ENCODE data around the gene POTEB3. TPM values are rescaled to one million over a fixed set of nuclear protein-coding genes. Genes with fewer than 3 reads are reported as not detected.
"Not testable (repeated sequence)": the region's sequence is repeated elsewhere in the genome, so short reads cannot be mapped to it uniquely, and the experiment has no call there.

The POTEB3 gene
- total RNA-seq, 5 donors from 2014 or later (not counting 1 experiment from before 2014, with no cell fraction given), result not detected

- H3K4me3 Mint-ChIP-seq; H3K36me3 ChIP-seq (ENCODE audit: control insufficient read depth in 2 of 2, extremely low read depth in 1 of 2, insufficient read depth in 1 of 2, low read length in 1 of 2); H3K27ac Mint-ChIP-seq; H3K27me3 Mint-ChIP-seq; POLR2A ChIA-PET; H3K9me3 ChIP-seq; ATAC-seq (replicated peaks in 1 of 4); H3K9me3 Mint-ChIP-seq; H3K4me1 ChIP-seq (ENCODE audit: control insufficient read depth in 1 of 2, extremely low read depth in 1 of 2, insufficient read depth in 2 of 2, low read length in 2 of 2); H3K4me3 ChIP-seq (ENCODE audit: control insufficient read depth in 1 of 2, extremely low read depth in 1 of 2, low read length in 1 of 2); CTCF ChIA-PET; H3K27ac ChIP-seq (ENCODE audit: low read length); H3K4me1 Mint-ChIP-seq; DNase-seq; H3K36me3 Mint-ChIP-seq; H3K27me3 ChIP-seq (replicated peaks in 1 of 2; ENCODE audit: control insufficient read depth in 2 of 2, extremely low read depth in 1 of 2, insufficient read depth in 2 of 2, low read length in 1 of 2): not testable (repeated sequence)
- 57% methylated on average over 1 of the region's 5 CpGs for WGBS (ENCODE audit: insufficient coverage)
Observed at GRCh38 chr15:21398511-21398910, 41.8 kb downstream of the POTEB3 start.

- no CpG with 5 or more reads among the region's 2 CpGs for WGBS (ENCODE audit: insufficient coverage)
- CTCF ChIA-PET; H3K4me3 ChIP-seq (ENCODE audit: control insufficient read depth in 1 of 2, extremely low read depth in 1 of 2, low read length in 1 of 2); H3K4me1 ChIP-seq (ENCODE audit: control insufficient read depth in 1 of 2, extremely low read depth in 1 of 2, insufficient read depth in 2 of 2, low read length in 2 of 2); H3K4me3 Mint-ChIP-seq; H3K9me3 Mint-ChIP-seq; H3K27me3 ChIP-seq (replicated peaks in 1 of 2; ENCODE audit: control insufficient read depth in 2 of 2, extremely low read depth in 1 of 2, insufficient read depth in 2 of 2, low read length in 1 of 2); H3K36me3 Mint-ChIP-seq; ATAC-seq (replicated peaks in 1 of 4); H3K27me3 Mint-ChIP-seq; H3K27ac Mint-ChIP-seq; H3K9me3 ChIP-seq; H3K4me1 Mint-ChIP-seq; H3K27ac ChIP-seq (ENCODE audit: low read length); POLR2A ChIA-PET; DNase-seq; H3K36me3 ChIP-seq (ENCODE audit: control insufficient read depth in 2 of 2, extremely low read depth in 1 of 2, insufficient read depth in 1 of 2, low read length in 1 of 2): not testable (repeated sequence)
Observed at GRCh38 chr15:21397656-21398055, 42.6 kb downstream of the POTEB3 start.

GRCh38 chr15:21397186-21397585, 43.1 kb downstream of the POTEB3 start:
- H3K27ac Mint-ChIP-seq; POLR2A ChIA-PET; CTCF ChIA-PET; H3K4me1 Mint-ChIP-seq; H3K4me3 ChIP-seq (ENCODE audit: control insufficient read depth in 1 of 2, extremely low read depth in 1 of 2, low read length in 1 of 2); H3K4me1 ChIP-seq (ENCODE audit: control insufficient read depth in 1 of 2, extremely low read depth in 1 of 2, insufficient read depth in 2 of 2, low read length in 2 of 2); H3K27me3 ChIP-seq (replicated peaks in 1 of 2; ENCODE audit: control insufficient read depth in 2 of 2, extremely low read depth in 1 of 2, insufficient read depth in 2 of 2, low read length in 1 of 2); H3K4me3 Mint-ChIP-seq; H3K9me3 Mint-ChIP-seq; H3K27ac ChIP-seq (ENCODE audit: low read length); H3K9me3 ChIP-seq; DNase-seq; H3K27me3 Mint-ChIP-seq; H3K36me3 ChIP-seq (ENCODE audit: control insufficient read depth in 2 of 2, extremely low read depth in 1 of 2, insufficient read depth in 1 of 2, low read length in 1 of 2); ATAC-seq (replicated peaks in 1 of 4); H3K36me3 Mint-ChIP-seq: not testable (repeated sequence)
- 80% methylated on average over 1 of the region's 2 CpGs for WGBS (ENCODE audit: insufficient coverage)

GRCh38 chr15:21385961-21386360, 54.3 kb downstream of the POTEB3 start:
- H3K27ac Mint-ChIP-seq; CTCF ChIA-PET; H3K9me3 ChIP-seq; H3K4me1 ChIP-seq (ENCODE audit: control insufficient read depth in 1 of 2, extremely low read depth in 1 of 2, insufficient read depth in 2 of 2, low read length in 2 of 2); ATAC-seq (replicated peaks in 1 of 4); H3K27me3 Mint-ChIP-seq; H3K36me3 Mint-ChIP-seq; H3K4me3 ChIP-seq (ENCODE audit: control insufficient read depth in 1 of 2, extremely low read depth in 1 of 2, low read length in 1 of 2); H3K27ac ChIP-seq (ENCODE audit: low read length); DNase-seq; H3K9me3 Mint-ChIP-seq; H3K36me3 ChIP-seq (ENCODE audit: control insufficient read depth in 2 of 2, extremely low read depth in 1 of 2, insufficient read depth in 1 of 2, low read length in 1 of 2); H3K27me3 ChIP-seq (replicated peaks in 1 of 2; ENCODE audit: control insufficient read depth in 2 of 2, extremely low read depth in 1 of 2, insufficient read depth in 2 of 2, low read length in 1 of 2); H3K4me3 Mint-ChIP-seq; H3K4me1 Mint-ChIP-seq; POLR2A ChIA-PET: not testable (repeated sequence)
- no CpG with 5 or more reads among the region's 25 CpGs for WGBS (ENCODE audit: insufficient coverage)

- H3K27ac Mint-ChIP-seq; H3K27me3 ChIP-seq (replicated peaks in 1 of 2; ENCODE audit: control insufficient read depth in 2 of 2, extremely low read depth in 1 of 2, insufficient read depth in 2 of 2, low read length in 1 of 2); H3K4me1 ChIP-seq (ENCODE audit: control insufficient read depth in 1 of 2, extremely low read depth in 1 of 2, insufficient read depth in 2 of 2, low read length in 2 of 2); H3K27ac ChIP-seq (ENCODE audit: low read length); H3K36me3 ChIP-seq (ENCODE audit: control insufficient read depth in 2 of 2, extremely low read depth in 1 of 2, insufficient read depth in 1 of 2, low read length in 1 of 2); H3K9me3 Mint-ChIP-seq; H3K4me3 ChIP-seq (ENCODE audit: control insufficient read depth in 1 of 2, extremely low read depth in 1 of 2, low read length in 1 of 2); H3K4me3 Mint-ChIP-seq; H3K4me1 Mint-ChIP-seq; H3K27me3 Mint-ChIP-seq; CTCF ChIA-PET; ATAC-seq (replicated peaks in 1 of 4); H3K9me3 ChIP-seq; H3K36me3 Mint-ChIP-seq; DNase-seq; POLR2A ChIA-PET: not testable (repeated sequence)
- no CpG with 5 or more reads among the region's 24 CpGs for WGBS (ENCODE audit: insufficient coverage)
Observed at GRCh38 chr15:21383866-21384485, 56.3 kb downstream of the POTEB3 start.

GRCh38 chr15:21373682-21374081, 66.6 kb downstream of the POTEB3 start:
- H3K27ac Mint-ChIP-seq; H3K4me1 Mint-ChIP-seq; H3K9me3 ChIP-seq; CTCF ChIA-PET; H3K9me3 Mint-ChIP-seq; H3K27me3 ChIP-seq (replicated peaks in 1 of 2; ENCODE audit: control insufficient read depth in 2 of 2, extremely low read depth in 1 of 2, insufficient read depth in 2 of 2, low read length in 1 of 2); H3K4me1 ChIP-seq (ENCODE audit: control insufficient read depth in 1 of 2, extremely low read depth in 1 of 2, insufficient read depth in 2 of 2, low read length in 2 of 2); POLR2A ChIA-PET; H3K36me3 ChIP-seq (ENCODE audit: control insufficient read depth in 2 of 2, extremely low read depth in 1 of 2, insufficient read depth in 1 of 2, low read length in 1 of 2); H3K4me3 Mint-ChIP-seq; DNase-seq; H3K27ac ChIP-seq (ENCODE audit: low read length); H3K36me3 Mint-ChIP-seq; H3K4me3 ChIP-seq (ENCODE audit: control insufficient read depth in 1 of 2, extremely low read depth in 1 of 2, low read length in 1 of 2); H3K27me3 Mint-ChIP-seq; ATAC-seq (replicated peaks in 1 of 4): not testable (repeated sequence)
- WGBS (ENCODE audit: insufficient coverage), result no CpG with 5 or more reads among the region's 18 CpGs

GRCh38 chr15:21369177-21369576, 71.1 kb downstream of the POTEB3 start:
- H3K36me3 ChIP-seq (ENCODE audit: control insufficient read depth in 2 of 2, extremely low read depth in 1 of 2, insufficient read depth in 1 of 2, low read length in 1 of 2); H3K4me3 Mint-ChIP-seq; H3K9me3 ChIP-seq; H3K4me1 ChIP-seq (ENCODE audit: control insufficient read depth in 1 of 2, extremely low read depth in 1 of 2, insufficient read depth in 2 of 2, low read length in 2 of 2); DNase-seq; H3K9me3 Mint-ChIP-seq; H3K4me1 Mint-ChIP-seq; H3K36me3 Mint-ChIP-seq; CTCF ChIA-PET; H3K27ac Mint-ChIP-seq; H3K4me3 ChIP-seq (ENCODE audit: control insufficient read depth in 1 of 2, extremely low read depth in 1 of 2, low read length in 1 of 2); H3K27me3 Mint-ChIP-seq; POLR2A ChIA-PET; H3K27ac ChIP-seq (ENCODE audit: low read length); ATAC-seq (replicated peaks in 1 of 4); H3K27me3 ChIP-seq (replicated peaks in 1 of 2; ENCODE audit: control insufficient read depth in 2 of 2, extremely low read depth in 1 of 2, insufficient read depth in 2 of 2, low read length in 1 of 2): not testable (repeated sequence)
- WGBS (ENCODE audit: insufficient coverage), result no CpG with 5 or more reads among the region's 26 CpGs

Measured in T-cell (primary cell).